ENCODE measurements around the gene TSEN34.

GRCh38 chr19:54201980-54202379 lies 10.9 kb downstream of the TSEN34 start:
- TF ChIP-seq CTCF (IDR thresholded peaks at IDR 0.05) (no peak), EP300 (IDR thresholded peaks at IDR 0.05) (no peak)
